ENCODE measurements around the gene NLGN1. TPM values are rescaled to one million over a fixed set of nuclear protein-coding genes. Genes with fewer than 3 reads are reported as not detected.

Gene NLGN1
- polyA plus RNA-seq, 4 donors, result 0.92 to 1.8 TPM; not detected in 2

GRCh38 chr3:174332391-174332790 is 934.8 kb downstream of the NLGN1 start:
- FAIRE-seq (no peak), DNase-seq (no peak)
- no peaks in the 10 kb centered on the region for H3K4me1 ChIP-seq (ENCODE audit: control insufficient read depth in 3 of 3, insufficient read depth in 2 of 3, low read depth in 1 of 3, low read length in 2 of 3)
- 58 to 77% (median 63%) methylated on average over 2 of the region's 2 CpGs for WGBS, 3 donors
- H3K9me3 ChIP-seq (ENCODE audit: control insufficient read depth in 2 of 2, insufficient read depth in 1 of 2, low read depth in 1 of 2, low read length in 1 of 2), result no peaks in the 10 kb centered on the region
- no peak overlapping the region for H3K4me3 ChIP-seq (ENCODE audit: low read depth in 1 of 3, low read length in 3 of 3)
- H3K27me3 ChIP-seq (ENCODE audit: control insufficient read depth in 3 of 3, insufficient read depth in 3 of 3, low read length in 3 of 3), result no peaks in the 10 kb centered on the region
- no peak overlapping the region for H3K27ac ChIP-seq (ENCODE audit: low read depth in 1 of 3, low read length in 2 of 3)
- H3K36me3 ChIP-seq (ENCODE audit: control insufficient read depth in 3 of 3, insufficient read depth in 2 of 3, low read depth in 1 of 3, low read length in 3 of 3), result no peaks in the 10 kb centered on the region

- no peak overlapping the region for H3K4me3 ChIP-seq (ENCODE audit: low read depth in 1 of 3, low read length in 3 of 3)
- DNase-seq, result no peak
- no peaks in the 10 kb centered on the region for H3K27me3 ChIP-seq (ENCODE audit: control insufficient read depth in 3 of 3, insufficient read depth in 3 of 3, low read length in 3 of 3)
- no peak overlapping the region for H3K27ac ChIP-seq (ENCODE audit: low read depth in 1 of 3, low read length in 2 of 3)
- H3K4me1 ChIP-seq (ENCODE audit: control insufficient read depth in 3 of 3, insufficient read depth in 2 of 3, low read depth in 1 of 3, low read length in 2 of 3), result no peaks in the 10 kb centered on the region
- H3K36me3 ChIP-seq (ENCODE audit: control insufficient read depth in 3 of 3, insufficient read depth in 2 of 3, low read depth in 1 of 3, low read length in 3 of 3), result no peaks in the 10 kb centered on the region
- no peak for FAIRE-seq
- whole genome bisulfite sequencing, 3 donors, result 68 to 88% (median 86%) methylated on average over 2 of the region's 2 CpGs
- H3K9me3 ChIP-seq (ENCODE audit: control insufficient read depth in 2 of 2, insufficient read depth in 1 of 2, low read depth in 1 of 2, low read length in 1 of 2), result no peaks in the 10 kb centered on the region
Measured at GRCh38 chr3:174333640-174334039, 936.1 kb downstream of the NLGN1 start.

- Histone ChIP-seq H3K27ac (ENCODE audit: low read depth in 1 of 3, low read length in 2 of 3) (no peak overlapping the region), H3K27me3 (ENCODE audit: control insufficient read depth in 3 of 3, insufficient read depth in 3 of 3, low read length in 3 of 3) (no peaks in the 10 kb centered on the region), H3K9me3 (ENCODE audit: control insufficient read depth in 2 of 2, insufficient read depth in 1 of 2, low read depth in 1 of 2, low read length in 1 of 2) (no peaks in the 10 kb centered on the region), H3K4me1 (ENCODE audit: control insufficient read depth in 3 of 3, insufficient read depth in 2 of 3, low read depth in 1 of 3, low read length in 2 of 3) (no peaks in the 10 kb centered on the region), H3K36me3 (ENCODE audit: control insufficient read depth in 3 of 3, insufficient read depth in 2 of 3, low read depth in 1 of 3, low read length in 3 of 3) (no peaks in the 10 kb centered on the region), H3K4me3 (ENCODE audit: low read depth in 1 of 3, low read length in 3 of 3) (no peak overlapping the region)
- WGBS, 3 donors, result 69 to 85% (median 78%) methylated on average over 3 of the region's 3 CpGs
- FAIRE-seq, result no peak
- DNase-seq, result no peak
Measured at GRCh38 chr3:174334111-174334510, 936.6 kb downstream of the NLGN1 start.

- FAIRE-seq (no peak), DNase-seq (no peak)
- H3K27ac ChIP-seq (ENCODE audit: low read depth in 1 of 3, low read length in 2 of 3), result no peak overlapping the region
- no peaks in the 10 kb centered on the region for H3K9me3 ChIP-seq (ENCODE audit: control insufficient read depth in 2 of 2, insufficient read depth in 1 of 2, low read depth in 1 of 2, low read length in 1 of 2)
- no peak overlapping the region for H3K4me3 ChIP-seq (ENCODE audit: low read depth in 1 of 3, low read length in 3 of 3)
- no peaks in the 10 kb centered on the region for H3K4me1 ChIP-seq (ENCODE audit: control insufficient read depth in 3 of 3, insufficient read depth in 2 of 3, low read depth in 1 of 3, low read length in 2 of 3)
- H3K36me3 ChIP-seq (ENCODE audit: control insufficient read depth in 3 of 3, insufficient read depth in 2 of 3, low read depth in 1 of 3, low read length in 3 of 3), result no peaks in the 10 kb centered on the region
- no peaks in the 10 kb centered on the region for H3K27me3 ChIP-seq (ENCODE audit: control insufficient read depth in 3 of 3, insufficient read depth in 3 of 3, low read length in 3 of 3)
- WGBS, 3 donors, result 83 to 93% (median 90%) methylated on average over 1 of the region's 1 CpG
Measured at GRCh38 chr3:174335324-174335723, 937.8 kb downstream of the NLGN1 start.

- Histone ChIP-seq H3K27ac (ENCODE audit: low read depth in 1 of 3, low read length in 2 of 3) (no peak overlapping the region), H3K27me3 (ENCODE audit: control insufficient read depth in 3 of 3, insufficient read depth in 3 of 3, low read length in 3 of 3) (no peaks in the 10 kb centered on the region), H3K36me3 (ENCODE audit: control insufficient read depth in 3 of 3, insufficient read depth in 2 of 3, low read depth in 1 of 3, low read length in 3 of 3) (no peaks in the 10 kb centered on the region), H3K4me1 (ENCODE audit: control insufficient read depth in 3 of 3, insufficient read depth in 2 of 3, low read depth in 1 of 3, low read length in 2 of 3) (no peaks in the 10 kb centered on the region), H3K4me3 (ENCODE audit: low read depth in 1 of 3, low read length in 3 of 3) (no peak overlapping the region), H3K9me3 (ENCODE audit: control insufficient read depth in 2 of 2, insufficient read depth in 1 of 2, low read depth in 1 of 2, low read length in 1 of 2) (no peaks in the 10 kb centered on the region)
- FAIRE-seq, result no peak
- no peak for DNase-seq
Measured at GRCh38 chr3:174335910-174336309, 938.4 kb downstream of the NLGN1 start.
